Naive thymus-derived CD4-positive, alpha-beta T cell (primary cell): ENCODE data around the gene SUCLG2. TPM values are rescaled to one million over a fixed set of nuclear protein-coding genes. Genes with fewer than 3 reads are reported as not detected.

Source experiments
- ATAC-seq: fragments of 150-1000 bp; cut with Tn5 transposase; 2 replicates; pipeline ENCODE4 v1.10.0; 2021; ENCODE audit warnings: mild to moderate bottlenecking, moderate library complexity
- CTCF ChIA-PET: fragments of 350-600 bp; sonication (Branson Sonifier 250); formaldehyde crosslinking; loops from one replicate; lab custom pipeline; 2021; ENCODE audit warnings: antibody characterized with exemption; lab: Charles Lee
- POLR2A ChIA-PET: fragments of 350-600 bp; sonication (Branson Sonifier 250); formaldehyde crosslinking; loops from one replicate; lab custom pipeline; 2021; ENCODE audit warnings: antibody characterized with exemption, inconsistent platforms; lab: Charles Lee
- DNase-seq, 9 donors: peaks; one replicate each; pipeline versions ENCODE4 v3.0.0 to v3.0.0-alpha.2; 2020 to 2022; ENCODE audit warnings: mixed read lengths in 1 of 9
- H3K27ac ChIP-seq: one replicate; pipeline ENCODE4 v1.7.0; 2013; ENCODE audit warnings: mild to moderate bottlenecking, low read depth, low read length, moderate library complexity
- H3K27me3 ChIP-seq, 2 donors: one replicate each; pipeline ENCODE4 v1.7.0; 2013; ENCODE audit warnings: low read length in 2 of 2, mild to moderate bottlenecking in 2 of 2, moderate library complexity in 2 of 2; ENCODE audit not compliant: control insufficient read depth in 2 of 2, insufficient read depth in 2 of 2
- H3K36me3 ChIP-seq, 3 experiments: 1 replicate in 2 of 3; 2 replicates in 1 of 3; pipeline ENCODE4 v1.7.0; 2013; ENCODE audit warnings: low read length in 3 of 3, mild to moderate bottlenecking in 3 of 3, moderate library complexity in 1 of 3; ENCODE audit not compliant: insufficient read depth in 3 of 3, control insufficient read depth in 2 of 3
- H3K4me1 ChIP-seq, 2 donors: one replicate each; pipeline ENCODE4 v1.7.0; 2013; ENCODE audit warnings: low read length in 2 of 2, mild to moderate bottlenecking in 2 of 2, moderate library complexity in 1 of 2; ENCODE audit not compliant: control insufficient read depth in 2 of 2, insufficient read depth in 2 of 2
- H3K4me3 ChIP-seq: 2 replicates; pipeline ENCODE4 v1.7.0; 2013; ENCODE audit warnings: mild to moderate bottlenecking, low read length
- H3K9me3 ChIP-seq, 3 experiments: 1 replicate in 2 of 3; 2 replicates in 1 of 3; pipeline ENCODE4 v1.7.0; 2013; ENCODE audit warnings: low read length in 3 of 3; ENCODE audit not compliant: control insufficient read depth in 2 of 3
- H3K27ac Mint-ChIP-seq, 9 donors: one replicate each; pipeline ENCODE4 v1.8.0; 2020 to 2022; ENCODE audit warnings: mixed read lengths in 9 of 9, mild to moderate bottlenecking in 8 of 9, moderate library complexity in 5 of 9, inconsistent platforms in 2 of 9
- H3K27me3 Mint-ChIP-seq, 5 donors: one replicate each; pipeline ENCODE4 v1.8.0; 2021 to 2022; ENCODE audit warnings: mixed read lengths in 5 of 5, mild to moderate bottlenecking in 1 of 5
- H3K36me3 Mint-ChIP-seq, 5 donors: one replicate each; pipeline ENCODE4 v1.8.0; 2020 to 2022; ENCODE audit warnings: mixed read lengths in 5 of 5, mild to moderate bottlenecking in 3 of 5, inconsistent platforms in 1 of 5
- H3K4me1 Mint-ChIP-seq, 7 donors: one replicate each; pipeline ENCODE4 v1.8.0; 2020 to 2022; ENCODE audit warnings: mixed read lengths in 7 of 7, mild to moderate bottlenecking in 3 of 7, inconsistent platforms in 1 of 7
- H3K4me3 Mint-ChIP-seq, 10 donors: one replicate each; pipeline ENCODE4 v1.8.0; 2020 to 2022; ENCODE audit warnings: mild to moderate bottlenecking in 10 of 10, mixed read lengths in 10 of 10, moderate library complexity in 6 of 10, inconsistent platforms in 2 of 10
- H3K9me3 Mint-ChIP-seq, 11 donors: one replicate each; pipeline ENCODE4 v1.8.0; 2020 to 2022; ENCODE audit warnings: mixed read lengths in 11 of 11, mild to moderate bottlenecking in 4 of 11, inconsistent platforms in 1 of 11, moderate library complexity in 1 of 11
- intact Hi-C, 2 donors: fragments of 100-400 bp; cut with micrococcal nuclease; formaldehyde crosslinking; loops; one replicate each; pipeline ENCODE4 v1.15.1; 2023
- polyA plus RNA-seq, 2 donors: library from polyadenylated mRNA; unstranded; fragments of 300-500 nt; fragmentation: Illumina TruSeq; gene quantifications; one replicate each; pipeline ENCODE4 v1.2.3, GENCODE V29; 2021
- total RNA-seq, 6 experiments: library from RNA in 5 of 6; stranded (reverse) in 5 of 6; gene quantifications; 1 replicate in 5 of 6; 2 replicates in 1 of 6; pipeline ENCODE4 v1.2.3 and lab custom pipeline; 2021 to 2026

SUCLG2 gene
- total and polyA plus RNA-seq, 7 experiments from 2014 or later: 49.7 to 97.9 (median 64.7) TPM

- H3K9me3 ChIP-seq: peaks cover 0 to 3% (median 0%) of the 10 kb centered on the region in 3 experiments
- intact Hi-C loops: no loop called here
- H3K4me3 ChIP-seq: no peak overlapping the region
- H3K27ac ChIP-seq: peak overlapping the region; percentile 26
- peaks cover under 1 to 27% of the 10 kb centered on the region in 2 donors for H3K4me1 ChIP-seq
- H3K36me3 ChIP-seq: peaks cover 6 to 39% (median 19%) of the 10 kb centered on the region in 3 experiments
- Mint-ChIP-seq H3K9me3 (peaks cover 0 to 19% (median 4%) of the 10 kb centered on the region in 11 donors), H3K36me3 (peaks cover 20 to 70% (median 55%) of the 10 kb centered on the region in 5 donors), H3K27ac (peak overlapping the region in 7 of 9 donors; percentile 11 to 82 (median 63)), H3K4me1 (peaks cover 22 to 76% (median 50%) of the 10 kb centered on the region in 7 donors), H3K4me3 (peak overlapping the region in 1 of 10 donors; percentile 26), H3K27me3 (no peaks in the 10 kb centered on the region)
- CTCF ChIA-PET: no interaction called here
- POLR2A ChIA-PET: no interaction called here
- DNase-seq: no peak
- H3K27me3 ChIP-seq: no peaks in the 10 kb centered on the region
- no peak for ATAC-seq
Observed at GRCh38 chr3:67608034-67608433, 46.4 kb downstream of the SUCLG2 start.

- Mint-ChIP-seq H3K27me3 (no peaks in the 10 kb centered on the region), H3K4me1 (peaks cover 36 to 83% (median 63%) of the 10 kb centered on the region in 7 donors), H3K4me3 (peak overlapping the region in 8 of 10 donors; percentile 4 to 65 (median 44)), H3K27ac (peak overlapping the region in 8 of 9 donors; percentile 21 to 85 (median 72)), H3K9me3 (peaks cover 0 to 11% (median 3%) of the 10 kb centered on the region in 11 donors), H3K36me3 (peaks cover 20 to 52% (median 45%) of the 10 kb centered on the region in 5 donors)
- Histone ChIP-seq H3K27ac (peak overlapping the region; percentile 23), H3K4me1 (peaks cover 16 to 45% of the 10 kb centered on the region in 2 donors), H3K4me3 (no peak overlapping the region), H3K27me3 (no peaks in the 10 kb centered on the region), H3K9me3 (peaks cover 0 to 3% (median 0%) of the 10 kb centered on the region in 3 experiments), H3K36me3 (peaks cover 6 to 29% (median 19%) of the 10 kb centered on the region in 3 experiments)
- intact Hi-C loops: no loop called here
- ChIA-PET CTCF (no interaction called here), POLR2A (interaction anchor here (1.0 kb wide), 1 partner anchor 49 kb away, joined by 4 read pairs; no protein-coding TSS in a partner anchor)
- ATAC-seq: no peak
- no peak for DNase-seq
Observed at GRCh38 chr3:67605377-67605776, 49.0 kb downstream of the SUCLG2 start.

- POLR2A ChIA-PET: interaction anchor here (0.6 to 1.8 kb wide), 4 partner anchors 8 to 52 kb away, joined by 3 to 10 read pairs (median 4); partner anchors contain the start of gene SUCLG2
- no peak for DNase-seq
Observed at GRCh38 chr3:67602816-67603215, 51.6 kb downstream of the SUCLG2 start.

GRCh38 chr3:67601919-67602608 lies 52.3 kb downstream of the SUCLG2 start:
- Mint-ChIP-seq H3K4me3 (peak overlapping the region; percentile 65 to 90 (median 77)), H3K27ac (peak overlapping the region; percentile 56 to 95 (median 81)), H3K36me3 (peaks cover 0 to 51% (median 18%) of the 10 kb centered on the region in 5 donors), H3K9me3 (no peaks in the 10 kb centered on the region), H3K4me1 (peaks cover 48 to 93% (median 86%) of the 10 kb centered on the region in 7 donors), H3K27me3 (no peaks in the 10 kb centered on the region)
- Histone ChIP-seq H3K27me3 (no peaks in the 10 kb centered on the region), H3K4me3 (peak overlapping the region; percentile 5), H3K9me3 (no peaks in the 10 kb centered on the region), H3K27ac (peak overlapping the region; percentile 66), H3K36me3 (peaks cover 0 to 2% (median 0%) of the 10 kb centered on the region in 3 experiments), H3K4me1 (peaks cover 30 to 69% of the 10 kb centered on the region in 2 donors)
- peak in 6 of 9 donors; percentile 8 to 31 (median 16) for DNase-seq
- POLR2A ChIA-PET: interaction anchor here (0.6 to 1.8 kb wide), 3 partner anchors 12 to 52 kb away, joined by 3 to 10 read pairs (median 6); partner anchors contain the start of gene SUCLG2
- ATAC-seq: peak; percentile 72
- intact Hi-C loops: loop anchor here (2.0 to 5.0 kb wide), 4 partner anchors 15 to 135 kb away; partner anchors contain the start of gene SUCLG2 (in 2 of the 2)
- CTCF ChIA-PET: interaction anchor here (0.6 to 0.9 kb wide), 2 partner anchors 13 to 52 kb away, joined by 3 to 6 read pairs; no protein-coding TSS in a partner anchor

More at GRCh38 chr3:67602816-67603215, 51.6 kb downstream of the SUCLG2 start:
- Mint-ChIP-seq H3K4me3 (peak overlapping the region in 8 of 10 donors; percentile 20 to 90 (median 69)), H3K27ac (peak overlapping the region in 8 of 9 donors; percentile 56 to 95 (median 84)), H3K9me3 (peaks cover 0 to 2% (median 0%) of the 10 kb centered on the region in 11 donors), H3K36me3 (peaks cover 4 to 49% (median 24%) of the 10 kb centered on the region in 5 donors), H3K4me1 (peaks cover 49 to 93% (median 80%) of the 10 kb centered on the region in 7 donors), H3K27me3 (no peaks in the 10 kb centered on the region)
- no peak overlapping the region for H3K4me3 ChIP-seq
- H3K9me3 ChIP-seq: no peaks in the 10 kb centered on the region
- H3K36me3 ChIP-seq: peaks cover 0 to 6% (median 0%) of the 10 kb centered on the region in 3 experiments
- ATAC-seq: no peak
- H3K4me1 ChIP-seq: peaks cover 30 to 67% of the 10 kb centered on the region in 2 donors
- CTCF ChIA-PET: interaction anchor here (1.1 kb wide), 1 partner anchor 186 kb away, joined by 3 read pairs; no protein-coding TSS in a partner anchor
- peak overlapping the region; percentile 66 for H3K27ac ChIP-seq
- intact Hi-C loops: loop anchor here (2.0 to 5.0 kb wide), 4 partner anchors 16 to 134 kb away; partner anchors contain the start of gene SUCLG2 (in 2 of the 2)
- no peaks in the 10 kb centered on the region for H3K27me3 ChIP-seq

GRCh38 chr3:67601385-67601784 lies 53.0 kb downstream of the SUCLG2 start:
- H3K27ac Mint-ChIP-seq: peak overlapping the region; percentile 24 to 92 (median 78)
- no peaks in the 10 kb centered on the region for H3K9me3 ChIP-seq
- H3K4me3 Mint-ChIP-seq: peak overlapping the region in 8 of 10 donors; percentile 14 to 78 (median 21)
- H3K4me1 ChIP-seq: peaks cover 30 to 76% of the 10 kb centered on the region in 2 donors
- DNase-seq (no peak), ATAC-seq (no peak)
- no peaks in the 10 kb centered on the region for H3K9me3 Mint-ChIP-seq
- H3K27me3 ChIP-seq: no peaks in the 10 kb centered on the region
- H3K4me3 ChIP-seq: no peak overlapping the region
- peaks cover 0 to 53% (median 24%) of the 10 kb centered on the region in 5 donors for H3K36me3 Mint-ChIP-seq
- H3K4me1 Mint-ChIP-seq: peaks cover 51 to 94% (median 91%) of the 10 kb centered on the region in 7 donors
- ChIA-PET POLR2A (interaction anchor here (0.7 kb wide), 1 partner anchor 456 kb away, joined by 3 read pairs; no protein-coding TSS in a partner anchor), CTCF (interaction anchor here (0.9 kb wide), 1 partner anchor 52 kb away, joined by 3 read pairs; no protein-coding TSS in a partner anchor)
- intact Hi-C loops: loop anchor here in 1 of 2 donors (5.0 kb wide), 1 partner anchor 136 kb away; no protein-coding TSS in a partner anchor
- peaks cover 0 to 4% (median 0%) of the 10 kb centered on the region in 3 experiments for H3K36me3 ChIP-seq
- peak overlapping the region; percentile 59 for H3K27ac ChIP-seq
- no peaks in the 10 kb centered on the region for H3K27me3 Mint-ChIP-seq

- Mint-ChIP-seq H3K4me3 (peak overlapping the region in 8 of 10 donors; percentile 56 to 79 (median 64)), H3K4me1 (peaks cover 46 to 94% (median 91%) of the 10 kb centered on the region in 7 donors), H3K9me3 (no peaks in the 10 kb centered on the region), H3K36me3 (peaks cover 0 to 52% (median 33%) of the 10 kb centered on the region in 5 donors), H3K27ac (peak overlapping the region in 8 of 9 donors; percentile 78 to 94 (median 89)), H3K27me3 (no peaks in the 10 kb centered on the region)
- peak overlapping the region; percentile 44 for H3K27ac ChIP-seq
- DNase-seq (no peak), ATAC-seq (no peak)
- ChIA-PET CTCF (no interaction called here), POLR2A (interaction anchor here (0.7 kb wide), 1 partner anchor 460 kb away, joined by 3 read pairs; no protein-coding TSS in a partner anchor)
- H3K4me1 ChIP-seq: peaks cover 30 to 72% of the 10 kb centered on the region in 2 donors
- H3K4me3 ChIP-seq: no peak overlapping the region
- intact Hi-C loops: loop anchor here in 1 of 2 donors (5.0 kb wide), 1 partner anchor 137 kb away; no protein-coding TSS in a partner anchor
- H3K27me3 ChIP-seq: no peaks in the 10 kb centered on the region
- H3K36me3 ChIP-seq: peaks cover 0 to 4% (median 0%) of the 10 kb centered on the region in 3 experiments
- H3K9me3 ChIP-seq: no peaks in the 10 kb centered on the region
Observed at GRCh38 chr3:67599821-67600220, 54.6 kb downstream of the SUCLG2 start.
